Activated naive CD8-positive, alpha-beta T cell (primary cell): Measurements from ENCODE around the gene SLC41A1.

Experiments used
- H3K27ac Mint-ChIP-seq: one replicate; pipeline ENCODE4 v1.8.0; 2021; ENCODE audit warnings: mixed read lengths
- H3K27me3 Mint-ChIP-seq: one replicate; pipeline ENCODE4 v1.8.0; 2021; ENCODE audit warnings: mixed read lengths
- H3K36me3 Mint-ChIP-seq: one replicate; pipeline ENCODE4 v1.8.0; 2021; ENCODE audit warnings: mixed read lengths
- H3K4me1 Mint-ChIP-seq: one replicate; pipeline ENCODE4 v1.8.0; 2021; ENCODE audit warnings: low read depth, mixed read lengths
- H3K4me3 Mint-ChIP-seq: one replicate; pipeline ENCODE4 v1.8.0; 2021; ENCODE audit warnings: mild to moderate bottlenecking, mixed read lengths
- H3K9me3 Mint-ChIP-seq: one replicate; pipeline ENCODE4 v1.8.0; 2021; ENCODE audit warnings: low read depth, mixed read lengths

SLC41A1 gene

GRCh38 chr1:205766038-205766437 lies 47.0 kb downstream of the SLC41A1 start:
- Mint-ChIP-seq H3K4me1 (peaks cover 17% of the 10 kb centered on the region), H3K9me3 (no peaks in the 10 kb centered on the region), H3K27me3 (no peaks in the 10 kb centered on the region), H3K36me3 (peaks cover 5% of the 10 kb centered on the region), H3K4me3 (no peak overlapping the region), H3K27ac (peak overlapping the region; percentile 34)

- no peaks in the 10 kb centered on the region for H3K27me3 Mint-ChIP-seq
- H3K36me3 Mint-ChIP-seq, result peaks cover 5% of the 10 kb centered on the region
- H3K27ac Mint-ChIP-seq, result no peak overlapping the region
- H3K9me3 Mint-ChIP-seq, result no peaks in the 10 kb centered on the region
- H3K4me1 Mint-ChIP-seq, result peaks cover 7% of the 10 kb centered on the region
- no peak overlapping the region for H3K4me3 Mint-ChIP-seq
Observed at GRCh38 chr1:205764578-205764977, 48.4 kb downstream of the SLC41A1 start.

- Mint-ChIP-seq H3K27me3 (no peaks in the 10 kb centered on the region), H3K36me3 (peaks cover 5% of the 10 kb centered on the region), H3K9me3 (no peaks in the 10 kb centered on the region), H3K4me1 (peaks cover 7% of the 10 kb centered on the region), H3K27ac (no peak overlapping the region), H3K4me3 (no peak overlapping the region)
Observed at GRCh38 chr1:205763980-205764379, 49.0 kb downstream of the SLC41A1 start.

GRCh38 chr1:205760606-205761005 lies 52.4 kb downstream of the SLC41A1 start:
- peaks cover 2% of the 10 kb centered on the region for H3K4me1 Mint-ChIP-seq
- no peaks in the 10 kb centered on the region for H3K9me3 Mint-ChIP-seq
- peaks cover 7% of the 10 kb centered on the region for H3K36me3 Mint-ChIP-seq
- H3K27ac Mint-ChIP-seq, result no peak overlapping the region
- H3K27me3 Mint-ChIP-seq, result no peaks in the 10 kb centered on the region
- H3K4me3 Mint-ChIP-seq, result no peak overlapping the region

GRCh38 chr1:205756552-205756951 lies 56.4 kb downstream of the SLC41A1 start:
- Mint-ChIP-seq H3K4me1 (no peaks in the 10 kb centered on the region), H3K36me3 (peaks cover 2% of the 10 kb centered on the region), H3K27ac (no peak overlapping the region), H3K9me3 (no peaks in the 10 kb centered on the region), H3K4me3 (no peak overlapping the region), H3K27me3 (no peaks in the 10 kb centered on the region)

GRCh38 chr1:205754857-205755256 lies 58.1 kb downstream of the SLC41A1 start:
- H3K9me3 Mint-ChIP-seq, result no peaks in the 10 kb centered on the region
- H3K36me3 Mint-ChIP-seq, result peaks cover 2% of the 10 kb centered on the region
- no peaks in the 10 kb centered on the region for H3K27me3 Mint-ChIP-seq
- H3K27ac Mint-ChIP-seq, result no peak overlapping the region
- peaks cover 8% of the 10 kb centered on the region for H3K4me1 Mint-ChIP-seq
- H3K4me3 Mint-ChIP-seq, result no peak overlapping the region

GRCh38 chr1:205751036-205751651 lies 61.9 kb downstream of the SLC41A1 start:
- Mint-ChIP-seq H3K36me3 (no peaks in the 10 kb centered on the region), H3K9me3 (no peaks in the 10 kb centered on the region), H3K27ac (peak overlapping the region; percentile 98), H3K4me3 (peak overlapping the region; percentile 94), H3K27me3 (no peaks in the 10 kb centered on the region), H3K4me1 (peaks cover 31% of the 10 kb centered on the region)

GRCh38 chr1:205750138-205751035 lies 62.6 kb downstream of the SLC41A1 start, which contains the start of gene NUCKS1:
TSS of gene NUCKS1 (minus strand) at chr1:205750182. CDS start at chr1:205749973, 209 bp downstream.
- Mint-ChIP-seq H3K27ac (peak within 1 kb of the TSS; percentile 98), H3K27me3 (no peaks in the 10 kb centered on the region), H3K9me3 (no peaks in the 10 kb centered on the region), H3K4me1 (peaks cover 34% of the 10 kb centered on the region), H3K36me3 (no peaks in the 10 kb centered on the region), H3K4me3 (peak within 1 kb of the TSS; percentile 98)

GRCh38 chr1:205749234-205750137 lies 63.5 kb downstream of the SLC41A1 start:
- H3K27ac Mint-ChIP-seq, result peak overlapping the region; percentile 98
- H3K9me3 Mint-ChIP-seq, result no peaks in the 10 kb centered on the region
- H3K4me1 Mint-ChIP-seq, result peaks cover 40% of the 10 kb centered on the region
- H3K27me3 Mint-ChIP-seq, result no peaks in the 10 kb centered on the region
- no peaks in the 10 kb centered on the region for H3K36me3 Mint-ChIP-seq
- H3K4me3 Mint-ChIP-seq, result peak overlapping the region; percentile 98

- Mint-ChIP-seq H3K36me3 (no peaks in the 10 kb centered on the region), H3K27me3 (no peaks in the 10 kb centered on the region), H3K4me3 (peak overlapping the region; percentile 98), H3K27ac (peak overlapping the region; percentile 88), H3K9me3 (no peaks in the 10 kb centered on the region), H3K4me1 (peaks cover 48% of the 10 kb centered on the region)
Observed at GRCh38 chr1:205748403-205749233, 64.4 kb downstream of the SLC41A1 start.

GRCh38 chr1:205746757-205747412 lies 66.1 kb downstream of the SLC41A1 start:
- Mint-ChIP-seq H3K9me3 (no peaks in the 10 kb centered on the region), H3K27me3 (no peaks in the 10 kb centered on the region), H3K4me3 (peak overlapping the region; percentile 98), H3K27ac (peak overlapping the region; percentile 64), H3K4me1 (peaks cover 60% of the 10 kb centered on the region), H3K36me3 (peaks cover 2% of the 10 kb centered on the region)

- Mint-ChIP-seq H3K9me3 (no peaks in the 10 kb centered on the region), H3K4me1 (peaks cover 56% of the 10 kb centered on the region), H3K36me3 (peaks cover 2% of the 10 kb centered on the region), H3K27me3 (no peaks in the 10 kb centered on the region), H3K27ac (peak overlapping the region; percentile 65), H3K4me3 (no peak overlapping the region)
Observed at GRCh38 chr1:205744403-205744802, 68.6 kb downstream of the SLC41A1 start.

- H3K4me3 Mint-ChIP-seq, result no peak overlapping the region
- no peaks in the 10 kb centered on the region for H3K27me3 Mint-ChIP-seq
- H3K4me1 Mint-ChIP-seq, result peaks cover 59% of the 10 kb centered on the region
- H3K27ac Mint-ChIP-seq, result peak overlapping the region; percentile 65
- peaks cover 2% of the 10 kb centered on the region for H3K36me3 Mint-ChIP-seq
- no peaks in the 10 kb centered on the region for H3K9me3 Mint-ChIP-seq
Observed at GRCh38 chr1:205743977-205744376, 69.0 kb downstream of the SLC41A1 start.
